Measurements from ENCODE around the gene GYG1.

DNA sequence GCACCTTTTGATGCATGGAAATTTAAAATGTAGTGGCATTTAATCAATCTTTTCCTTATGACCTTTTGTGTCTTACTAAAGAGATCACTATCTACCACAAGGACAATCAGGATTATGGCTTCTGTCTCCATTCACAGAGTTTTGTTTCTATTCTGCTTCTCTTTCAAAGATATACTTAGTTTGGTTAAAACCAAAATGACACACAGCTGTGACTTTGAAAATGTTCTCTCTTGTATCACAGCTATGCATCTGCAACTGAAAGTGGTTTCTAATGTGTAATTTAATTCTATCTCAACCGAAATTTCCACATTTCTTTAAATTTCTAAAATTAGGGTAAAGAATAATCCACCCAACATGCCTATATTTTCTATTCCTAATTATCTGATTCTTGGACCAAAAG is 67.3 kb downstream of the GYG1 start:
- TF ChIP-seq, protein P1, sequence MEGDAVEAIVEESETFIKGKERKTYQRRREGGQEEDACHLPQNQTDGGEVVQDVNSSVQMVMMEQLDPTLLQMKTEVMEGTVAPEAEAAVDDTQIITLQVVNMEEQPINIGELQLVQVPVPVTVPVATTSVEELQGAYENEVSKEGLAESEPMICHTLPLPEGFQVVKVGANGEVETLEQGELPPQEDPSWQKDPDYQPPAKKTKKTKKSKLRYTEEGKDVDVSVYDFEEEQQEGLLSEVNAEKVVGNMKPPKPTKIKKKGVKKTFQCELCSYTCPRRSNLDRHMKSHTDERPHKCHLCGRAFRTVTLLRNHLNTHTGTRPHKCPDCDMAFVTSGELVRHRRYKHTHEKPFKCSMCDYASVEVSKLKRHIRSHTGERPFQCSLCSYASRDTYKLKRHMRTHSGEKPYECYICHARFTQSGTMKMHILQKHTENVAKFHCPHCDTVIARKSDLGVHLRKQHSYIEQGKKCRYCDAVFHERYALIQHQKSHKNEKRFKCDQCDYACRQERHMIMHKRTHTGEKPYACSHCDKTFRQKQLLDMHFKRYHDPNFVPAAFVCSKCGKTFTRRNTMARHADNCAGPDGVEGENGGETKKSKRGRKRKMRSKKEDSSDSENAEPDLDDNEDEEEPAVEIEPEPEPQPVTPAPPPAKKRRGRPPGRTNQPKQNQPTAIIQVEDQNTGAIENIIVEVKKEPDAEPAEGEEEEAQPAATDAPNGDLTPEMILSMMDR (conservative IDR thresholded peaks at IDR 0.05): no peak
- no peak for TF ChIP-seq ZFX (IDR thresholded peaks at IDR 0.05)

Data from C4-2B (cell line).